ENCODE data around the gene LRIT3.

DNA sequence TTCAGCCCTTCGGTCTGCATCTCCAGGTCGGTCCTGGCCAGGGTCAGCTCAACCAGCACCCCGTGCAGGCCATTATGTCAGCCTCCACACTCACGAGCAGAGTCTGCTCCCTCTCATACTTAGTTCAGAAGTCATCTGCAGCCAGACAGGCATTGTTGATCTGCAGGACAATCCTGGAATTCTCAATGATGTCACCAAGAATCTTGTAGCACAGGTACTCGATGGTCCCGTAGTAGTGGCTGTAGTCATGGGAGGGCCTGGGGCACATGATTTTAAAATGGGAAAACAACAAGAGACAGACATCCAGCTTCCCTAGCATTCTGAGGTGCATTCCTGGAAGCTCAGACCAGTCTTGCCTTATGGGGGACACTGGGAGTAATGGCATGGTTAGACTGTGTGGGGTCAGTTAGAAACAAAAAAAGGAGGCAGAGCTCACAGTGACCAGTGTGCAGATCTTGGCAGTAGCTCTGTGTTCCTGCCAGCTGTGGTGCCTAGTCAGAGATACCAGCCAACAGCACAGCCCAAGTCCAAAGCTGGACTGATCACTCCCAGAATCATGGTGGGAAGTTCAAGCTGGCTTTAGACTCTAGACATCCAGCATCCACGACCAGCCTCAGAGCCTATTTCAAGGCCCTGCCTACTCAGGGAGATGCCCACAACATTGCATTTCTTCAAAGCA lies 31.9 kb downstream of the LRIT3 start:
- TF ChIP-seq, protein P1, sequence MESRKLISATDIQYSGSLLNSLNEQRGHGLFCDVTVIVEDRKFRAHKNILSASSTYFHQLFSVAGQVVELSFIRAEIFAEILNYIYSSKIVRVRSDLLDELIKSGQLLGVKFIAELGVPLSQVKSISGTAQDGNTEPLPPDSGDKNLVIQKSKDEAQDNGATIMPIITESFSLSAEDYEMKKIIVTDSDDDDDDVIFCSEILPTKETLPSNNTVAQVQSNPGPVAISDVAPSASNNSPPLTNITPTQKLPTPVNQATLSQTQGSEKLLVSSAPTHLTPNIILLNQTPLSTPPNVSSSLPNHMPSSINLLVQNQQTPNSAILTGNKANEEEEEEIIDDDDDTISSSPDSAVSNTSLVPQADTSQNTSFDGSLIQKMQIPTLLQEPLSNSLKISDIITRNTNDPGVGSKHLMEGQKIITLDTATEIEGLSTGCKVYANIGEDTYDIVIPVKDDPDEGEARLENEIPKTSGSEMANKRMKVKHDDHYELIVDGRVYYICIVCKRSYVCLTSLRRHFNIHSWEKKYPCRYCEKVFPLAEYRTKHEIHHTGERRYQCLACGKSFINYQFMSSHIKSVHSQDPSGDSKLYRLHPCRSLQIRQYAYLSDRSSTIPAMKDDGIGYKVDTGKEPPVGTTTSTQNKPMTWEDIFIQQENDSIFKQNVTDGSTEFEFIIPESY (IDR thresholded peaks at IDR 0.05), result no peak
- TF ChIP-seq, protein P2, sequence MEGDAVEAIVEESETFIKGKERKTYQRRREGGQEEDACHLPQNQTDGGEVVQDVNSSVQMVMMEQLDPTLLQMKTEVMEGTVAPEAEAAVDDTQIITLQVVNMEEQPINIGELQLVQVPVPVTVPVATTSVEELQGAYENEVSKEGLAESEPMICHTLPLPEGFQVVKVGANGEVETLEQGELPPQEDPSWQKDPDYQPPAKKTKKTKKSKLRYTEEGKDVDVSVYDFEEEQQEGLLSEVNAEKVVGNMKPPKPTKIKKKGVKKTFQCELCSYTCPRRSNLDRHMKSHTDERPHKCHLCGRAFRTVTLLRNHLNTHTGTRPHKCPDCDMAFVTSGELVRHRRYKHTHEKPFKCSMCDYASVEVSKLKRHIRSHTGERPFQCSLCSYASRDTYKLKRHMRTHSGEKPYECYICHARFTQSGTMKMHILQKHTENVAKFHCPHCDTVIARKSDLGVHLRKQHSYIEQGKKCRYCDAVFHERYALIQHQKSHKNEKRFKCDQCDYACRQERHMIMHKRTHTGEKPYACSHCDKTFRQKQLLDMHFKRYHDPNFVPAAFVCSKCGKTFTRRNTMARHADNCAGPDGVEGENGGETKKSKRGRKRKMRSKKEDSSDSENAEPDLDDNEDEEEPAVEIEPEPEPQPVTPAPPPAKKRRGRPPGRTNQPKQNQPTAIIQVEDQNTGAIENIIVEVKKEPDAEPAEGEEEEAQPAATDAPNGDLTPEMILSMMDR (IDR thresholded peaks at IDR 0.05; ENCODE audit: low read depth, low read length, missing input control), result no peak
- TF ChIP-seq EGR1 (IDR thresholded peaks at IDR 0.05; ENCODE audit: low read depth in 2 of 2) (no peak), JUND (IDR thresholded peaks at IDR 0.05) (no peak), TAF1 (conservative IDR thresholded peaks at IDR 0.05) (no peak), SP1 (IDR thresholded peaks at IDR 0.05) (no peak), RAD21 (IDR thresholded peaks at IDR 0.05) (no peak)
- TF ChIP-seq, protein P3, sequence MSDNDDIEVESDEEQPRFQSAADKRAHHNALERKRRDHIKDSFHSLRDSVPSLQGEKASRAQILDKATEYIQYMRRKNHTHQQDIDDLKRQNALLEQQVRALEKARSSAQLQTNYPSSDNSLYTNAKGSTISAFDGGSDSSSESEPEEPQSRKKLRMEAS (IDR thresholded peaks at IDR 0.05), result no peak
- TF ChIP-seq, protein P4, sequence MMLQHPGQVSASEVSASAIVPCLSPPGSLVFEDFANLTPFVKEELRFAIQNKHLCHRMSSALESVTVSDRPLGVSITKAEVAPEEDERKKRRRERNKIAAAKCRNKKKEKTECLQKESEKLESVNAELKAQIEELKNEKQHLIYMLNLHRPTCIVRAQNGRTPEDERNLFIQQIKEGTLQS (IDR thresholded peaks at IDR 0.05), result no peak

Data from liver (tissue), 3 donors.